H1 (cell line): ENCODE results near the gene ACTRT3. TPM values are rescaled to one million over a fixed set of nuclear protein-coding genes. Genes with fewer than 3 reads are reported as not detected.

Experiments
- EGR1 ChIP-seq: IDR thresholded peaks from 2 replicates; pipeline ENCODE4 v1.6.1; 2011; ENCODE audit warnings: low read depth, low read length, borderline replicate concordance
- TCF12 ChIP-seq: IDR thresholded peaks from 2 replicates; pipeline ENCODE4 v1.6.1; 2011; ENCODE audit warnings: low read depth, mild to moderate bottlenecking, low read length
- polyA plus RNA-seq, 7 experiments: library from polyadenylated mRNA; depleted of rRNA in 3 of 7; stranded (reverse) in 5 of 7; unstranded in 2 of 7; fragments of >200 nt in 5 of 7; fragments of 200-250 nt in 2 of 7; gene quantifications; 1 replicate in 5 of 7; 2 replicates in 1 of 7; 4 replicates in 1 of 7; pipeline versions ENCODE4 v1.2.1 to v1.2.3, GENCODE V29; 2011 to 2013; ENCODE audit warnings: missing spikeins in 2 of 7, mixed read lengths in 2 of 7
- total RNA-seq: library from RNA; stranded (reverse); fragmentation: NEBNext Ultra II Directional; extraction: Animal tissue kit (Norgen Biotek cat#: 25700); gene quantifications from 2 replicates; pipeline ENCODE4 v1.2.1, GENCODE V29; 2021

The ACTRT3 gene
- total and polyA plus RNA-seq, 2 of the 8 experiments (the other 6 are each of a cell fraction or from before 2014, with no cell fraction given): 3.4 to 5.9 TPM

DNA sequence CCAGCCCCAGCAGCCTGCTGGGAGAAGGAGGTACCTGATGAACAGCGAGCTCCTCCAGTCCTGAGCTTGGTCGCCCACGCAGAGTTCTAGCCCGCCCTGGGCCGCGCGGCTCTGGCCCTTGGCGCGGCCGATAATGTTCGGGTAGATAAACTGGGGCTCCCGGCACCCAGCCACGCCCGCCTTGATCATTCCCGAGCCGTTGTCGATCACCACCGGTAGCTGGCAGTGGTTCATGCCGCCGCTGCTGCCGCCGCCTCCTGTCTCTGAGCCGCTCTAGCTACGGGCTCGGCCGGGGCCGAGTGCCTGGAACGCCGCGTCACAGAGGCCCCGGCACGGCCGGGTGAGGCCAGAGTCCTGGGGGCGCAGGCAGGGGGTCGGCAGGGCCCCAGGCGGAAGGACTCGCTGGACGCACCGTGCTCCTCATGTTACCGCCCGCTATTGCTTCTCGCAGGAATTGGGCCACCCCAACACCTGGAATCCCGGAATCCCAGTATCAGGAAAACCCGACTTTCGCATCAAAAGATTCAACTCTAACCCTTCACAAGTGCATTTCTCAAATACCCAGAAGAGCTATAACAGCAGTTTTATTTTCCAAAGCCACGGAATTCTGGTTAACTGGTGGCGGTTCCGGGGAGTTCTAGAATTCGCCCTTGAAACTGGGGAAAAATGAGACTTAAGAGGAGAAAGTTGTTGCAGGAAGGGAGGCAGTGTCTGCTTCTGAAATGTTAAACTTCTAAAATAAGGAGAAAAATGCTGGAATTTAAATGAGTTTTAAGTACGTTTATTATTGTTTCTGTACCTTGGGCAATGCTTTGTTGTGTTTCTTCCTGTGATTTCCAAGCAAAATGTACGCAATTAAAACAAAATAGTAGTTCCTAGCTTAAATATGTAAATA lies at the start of gene ACTRT3 (continued):
- TF ChIP-seq TCF12 (0 out of 2 replicates have a peak, but pooled peaks have one; percentile 14), EGR1 (peak; percentile 75)
